CD4-positive, alpha-beta memory T cell (primary cell): Measurements from ENCODE around the gene ACTA2. TPM values are rescaled to one million over a fixed set of nuclear protein-coding genes. Genes with fewer than 3 reads are reported as not detected.

ENCODE experiments used
- CTCF ChIA-PET: fragments of 350-600 bp; sonication (Branson Sonifier 250); formaldehyde crosslinking; loops from one replicate; lab custom pipeline; 2021; ENCODE audit warnings: inconsistent platforms; ENCODE audit not compliant: partially characterized antibody; lab: Charles Lee
- POLR2A ChIA-PET: fragments of 350-600 bp; sonication (Branson Sonifier 250); formaldehyde crosslinking; loops from one replicate; lab custom pipeline; 2021; ENCODE audit not compliant: partially characterized antibody; lab: Charles Lee
- DNase-seq, 5 donors: peaks; one replicate each; pipeline versions ENCODE4 v3.0.0 to v3.0.0-alpha.2; 2020 to 2022; ENCODE audit warnings: mixed read lengths in 1 of 5
- H3K27ac ChIP-seq: one replicate; pipeline ENCODE4 v1.7.0; 2013; ENCODE audit warnings: low read depth, low read length
- H3K27me3 ChIP-seq: 2 replicates; pipeline ENCODE4 v1.7.0; 2013; ENCODE audit warnings: mild to moderate bottlenecking, low read length, moderate library complexity; ENCODE audit not compliant: insufficient read depth
- H3K36me3 ChIP-seq: 2 replicates; pipeline ENCODE4 v1.7.0; 2013; ENCODE audit warnings: mild to moderate bottlenecking, low read length, moderate library complexity; ENCODE audit not compliant: insufficient read depth
- H3K4me1 ChIP-seq: 2 replicates; pipeline ENCODE4 v1.7.0; 2013; ENCODE audit warnings: mild to moderate bottlenecking, low read length, moderate library complexity; ENCODE audit not compliant: insufficient read depth
- H3K4me3 ChIP-seq, 2 donors: one replicate each; pipeline ENCODE4 v1.7.0; 2013; ENCODE audit warnings: low read length in 2 of 2, mild to moderate bottlenecking in 1 of 2
- H3K9me3 ChIP-seq, 2 donors: one replicate each; pipeline ENCODE4 v1.7.0; 2013; ENCODE audit warnings: low read length in 2 of 2, control low read depth in 1 of 2; ENCODE audit not compliant: control insufficient read depth in 1 of 2
- H3K27ac Mint-ChIP-seq, 7 donors: one replicate each; pipeline ENCODE4 v1.8.0; 2020 to 2021; ENCODE audit warnings: mixed read lengths in 7 of 7, mild to moderate bottlenecking in 6 of 7, inconsistent platforms in 3 of 7, moderate library complexity in 3 of 7
- H3K27me3 Mint-ChIP-seq, 2 donors: one replicate each; pipeline ENCODE4 v1.8.0; 2020 to 2021; ENCODE audit warnings: mixed read lengths in 2 of 2
- H3K36me3 Mint-ChIP-seq, 2 donors: one replicate each; pipeline ENCODE4 v1.8.0; 2020 to 2021; ENCODE audit warnings: mixed read lengths in 2 of 2, inconsistent platforms in 1 of 2, mild to moderate bottlenecking in 1 of 2
- H3K4me1 Mint-ChIP-seq, 4 donors: one replicate each; pipeline ENCODE4 v1.8.0; 2020 to 2021; ENCODE audit warnings: mixed read lengths in 4 of 4, mild to moderate bottlenecking in 1 of 4
- H3K4me3 Mint-ChIP-seq, 8 donors: one replicate each; pipeline ENCODE4 v1.8.0; 2020 to 2021; ENCODE audit warnings: mixed read lengths in 8 of 8, mild to moderate bottlenecking in 7 of 8, moderate library complexity in 6 of 8, inconsistent platforms in 3 of 8
- H3K9me3 Mint-ChIP-seq, 8 donors: one replicate each; pipeline ENCODE4 v1.8.0; 2020 to 2021; ENCODE audit warnings: mixed read lengths in 8 of 8, mild to moderate bottlenecking in 5 of 8, inconsistent platforms in 3 of 8, moderate library complexity in 1 of 8
- intact Hi-C: fragments of 100-400 bp; cut with micrococcal nuclease; formaldehyde crosslinking; loops from one replicate; pipeline ENCODE4 v1.15.1; 2023
- polyA plus RNA-seq, 2 donors: library from polyadenylated mRNA; unstranded; fragments of 300-500 nt; fragmentation: Illumina TruSeq; gene quantifications; one replicate each; pipeline ENCODE4 v1.2.3, GENCODE V29; 2021
- total RNA-seq, 2 experiments: library from RNA; stranded (reverse); gene quantifications; one replicate each; pipeline ENCODE4 v1.2.3, GENCODE V29; 2021

ACTA2 gene
- total and polyA plus RNA-seq, 4 experiments from 2014 or later: 9.1 to 13.2 (median 11.5) TPM

DNA sequence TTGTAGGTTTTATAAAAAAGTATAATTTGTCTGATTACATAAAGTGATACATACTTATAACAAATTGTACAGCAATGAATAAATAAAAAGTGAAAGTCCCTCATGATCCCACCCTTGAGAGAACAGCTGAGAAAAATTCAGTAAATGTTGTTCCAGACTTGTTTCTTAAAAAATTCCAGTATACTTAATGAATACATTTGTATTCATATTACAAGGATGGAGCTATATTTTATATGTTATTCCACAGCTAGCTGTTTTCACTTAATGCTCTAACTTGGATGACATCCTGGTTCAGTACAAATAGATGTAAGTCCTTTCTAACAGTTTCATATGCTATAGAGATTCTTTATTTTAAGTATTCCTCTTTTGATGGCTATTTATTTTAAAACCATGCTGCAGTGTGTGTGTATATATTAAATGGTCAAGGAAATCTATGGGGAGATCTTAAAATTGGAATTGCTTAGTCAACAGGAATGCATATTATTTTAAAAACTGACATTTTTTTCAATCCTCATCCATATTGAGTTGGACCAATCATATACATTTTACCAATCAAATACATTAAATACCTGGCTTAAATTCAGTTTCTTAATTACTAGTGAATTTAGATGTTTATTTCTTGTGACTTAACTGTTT, 63.6 kb downstream of the ACTA2 start:
- Histone ChIP-seq H3K9me3 (no peaks in the 10 kb centered on the region), H3K4me1 (peaks cover 81% of the 10 kb centered on the region), H3K4me3 (no peak overlapping the region), H3K36me3 (no peaks in the 10 kb centered on the region), H3K27me3 (no peaks in the 10 kb centered on the region), H3K27ac (no peak overlapping the region)
- ChIA-PET POLR2A (interaction anchor here (0.9 to 1.2 kb wide), 3 partner anchors 9 to 53 kb away, joined by 3 to 5 read pairs (median 3); partner anchors contain the start of gene STAMBPL1), CTCF (interaction anchor here (1.2 to 2.3 kb wide), 3 partner anchors 11 to 53 kb away, joined by 3 to 8 read pairs (median 3); no protein-coding TSS in a partner anchor)
- Mint-ChIP-seq H3K36me3 (peaks cover 0 to 1% of the 10 kb centered on the region in 2 donors), H3K27me3 (no peaks in the 10 kb centered on the region), H3K4me1 (peaks cover 48 to 67% (median 56%) of the 10 kb centered on the region in 4 donors), H3K4me3 (no peak overlapping the region), H3K27ac (no peak overlapping the region), H3K9me3 (no peaks in the 10 kb centered on the region)
- DNase-seq: no peak
- intact Hi-C loops: no loop called here

DNA sequence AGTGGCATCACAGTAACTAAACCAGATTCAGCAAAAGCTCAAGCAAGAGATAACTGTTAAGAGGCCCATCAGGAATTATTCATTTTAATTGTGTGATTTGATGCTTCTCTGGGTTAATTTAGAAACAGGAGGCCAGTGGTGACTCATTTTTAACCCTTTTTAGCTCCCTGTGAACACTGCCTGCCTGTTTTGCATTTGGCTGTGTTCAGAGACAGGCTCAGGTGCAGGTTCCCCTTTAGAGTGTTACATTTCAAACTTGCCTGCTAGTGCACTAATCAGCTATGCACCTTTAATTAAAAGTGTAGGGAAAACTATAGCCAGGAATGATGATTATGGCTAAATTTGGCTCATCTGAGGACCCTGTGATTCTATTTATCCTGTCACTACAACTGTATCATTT, 66.0 kb downstream of the ACTA2 start:
- POLR2A ChIA-PET: interaction anchor here (0.6 kb wide), 1 partner anchor 239 kb away, joined by 3 read pairs; no protein-coding TSS in a partner anchor
- intact Hi-C loops: no loop called here
- H3K36me3 ChIP-seq: no peaks in the 10 kb centered on the region
- Mint-ChIP-seq H3K4me1 (peaks cover 63 to 84% (median 72%) of the 10 kb centered on the region in 4 donors), H3K27me3 (no peaks in the 10 kb centered on the region), H3K27ac (no peak overlapping the region), H3K4me3 (no peak overlapping the region), H3K36me3 (peaks cover 4 to 6% of the 10 kb centered on the region in 2 donors), H3K9me3 (no peaks in the 10 kb centered on the region)
- CTCF ChIA-PET: interaction anchor here (2.4 to 5.0 kb wide), 2 partner anchors 48 to 51 kb away, joined by 12 to 40 read pairs; no protein-coding TSS in a partner anchor
- no peaks in the 10 kb centered on the region for H3K27me3 ChIP-seq
- no peak for DNase-seq
- no peaks in the 10 kb centered on the region for H3K9me3 ChIP-seq
- H3K4me1 ChIP-seq: peaks cover 84% of the 10 kb centered on the region
- no peak overlapping the region for H3K27ac ChIP-seq
- no peak overlapping the region for H3K4me3 ChIP-seq

Other genes with a start within 250 kb of the ACTA2 start
- not detected for gene LIPK, start 246.5 kb downstream of the ACTA2 start, total RNA-seq
- gene LIPK, start 246.5 kb downstream of the ACTA2 start, polyA plus RNA-seq: not detected
- not detected for gene LIPN, start 192.8 kb downstream of the ACTA2 start, total RNA-seq
- under 1 TPM in 1 of 2 donors, not detected in 1; 0.22 TPM for gene LIPN, start 192.8 kb downstream of the ACTA2 start, polyA plus RNA-seq
- not detected for gene LIPM, start 150.0 kb downstream of the ACTA2 start, total RNA-seq
- not detected for gene LIPM, start 150.0 kb downstream of the ACTA2 start, polyA plus RNA-seq
- gene ANKRD22, start 100.9 kb downstream of the ACTA2 start, total RNA-seq: under 1 TPM in 1 of 2 experiments, not detected in 1; 0.58 TPM
- not detected for gene ANKRD22, start 100.9 kb downstream of the ACTA2 start, polyA plus RNA-seq
- 10 to 100 TPM; 37.9 to 43.2 TPM for gene STAMBPL1, start 72.5 kb downstream of the ACTA2 start, total RNA-seq
- 10 to 100 TPM in 1 of 2 donors, 1 to 10 TPM in 1; 5.3 to 12.0 TPM for gene STAMBPL1, start 72.5 kb downstream of the ACTA2 start, polyA plus RNA-seq
- gene FAS, start 38.0 kb upstream of the ACTA2 start, total RNA-seq: 10 to 100 TPM; 42.4 to 44.2 TPM
- gene FAS, start 38.0 kb upstream of the ACTA2 start, polyA plus RNA-seq: 10 to 100 TPM; 50.6 to 80.6 TPM